Thymus (tissue), 11 donors: ENCODE results near the gene PCNX1. TPM values are rescaled to one million over a fixed set of nuclear protein-coding genes. Genes with fewer than 3 reads are reported as not detected.

Source experiments
- DNase-seq, 9 donors: peaks; one replicate each; pipeline ENCODE4 v3.0.0-alpha.2; 2013; ENCODE audit warnings: low spot score in 9 of 9, low read depth in 6 of 9, missing footprints in 1 of 9
- H3K27ac ChIP-seq, 2 donors: one replicate each; pipeline ENCODE4 v1.5.1; 2013; ENCODE audit warnings: control low read depth in 1 of 2, low read depth in 1 of 2, low read length in 1 of 2, mild to moderate bottlenecking in 1 of 2, moderate library complexity in 1 of 2
- H3K27me3 ChIP-seq, 2 donors: one replicate each; pipeline ENCODE4 v1.5.1; 2013; ENCODE audit warnings: low read length in 1 of 2; ENCODE audit not compliant: control insufficient read depth in 2 of 2, insufficient read depth in 1 of 2
- H3K36me3 ChIP-seq, 2 donors: one replicate each; pipeline ENCODE4 v1.5.1; 2013; ENCODE audit warnings: low read length in 1 of 2, mild to moderate bottlenecking in 1 of 2, moderate library complexity in 1 of 2; ENCODE audit not compliant: control insufficient read depth in 2 of 2, insufficient read depth in 2 of 2
- H3K4me1 ChIP-seq, 2 donors: one replicate each; pipeline ENCODE4 v1.5.1; 2013; ENCODE audit warnings: low read length in 2 of 2; ENCODE audit not compliant: control insufficient read depth in 2 of 2, insufficient read depth in 2 of 2
- H3K4me3 ChIP-seq, 2 donors: one replicate each; pipeline ENCODE4 v1.5.1; 2013; ENCODE audit warnings: low read length in 2 of 2, control low read depth in 1 of 2, mild to moderate bottlenecking in 1 of 2
- H3K9me3 ChIP-seq, 2 donors: one replicate each; pipeline ENCODE4 v1.5.1; 2013; ENCODE audit warnings: low read length in 1 of 2, mild to moderate bottlenecking in 1 of 2; ENCODE audit not compliant: control insufficient read depth in 2 of 2, insufficient read depth in 1 of 2
- WGBS: extraction: QIAGEN DNeasy Blood & Tissue Kit; methylation state at CpG from one replicate; pipeline ENCODE4 v1.1.7; 2013; 5-methylcytosine and 5-hydroxymethylcytosine counted together
- polyA plus RNA-seq: library from polyadenylated mRNA; stranded (reverse); fragments of 200-250 nt; gene quantifications from one replicate; pipeline ENCODE4 v1.2.3, GENCODE V29; 2013
- total RNA-seq: library from RNA; stranded (reverse); fragments of 120-200 nt; gene quantifications from one replicate; pipeline ENCODE4 v1.2.4, GENCODE V29; 2013
- donor health status: healthy.

Gene PCNX1
- total and polyA plus RNA-seq, 2 donors, result 10.9 to 29.3 TPM

DNA sequence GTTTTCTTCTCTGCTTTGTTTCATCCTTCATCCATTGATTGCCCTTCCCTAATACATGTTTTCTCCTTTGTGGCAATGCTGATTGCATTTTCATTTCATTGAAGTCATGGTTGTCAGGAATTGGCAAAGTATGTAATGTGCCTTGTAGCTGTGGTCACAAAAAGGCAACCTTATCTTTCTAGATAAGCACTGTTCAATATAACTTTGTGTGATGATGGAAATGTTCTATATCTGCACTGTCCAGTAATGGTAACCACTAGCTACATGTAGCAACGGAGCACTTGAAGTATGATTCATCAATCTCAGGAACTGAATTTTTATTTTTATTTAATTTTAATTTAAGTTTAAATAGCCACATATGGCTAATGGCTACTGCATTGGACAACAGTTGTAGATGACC, 79.8 kb downstream of the PCNX1 start:
- DNase-seq, result no peak
- H3K4me3 ChIP-seq, result no peak overlapping the region
- no peaks in the 10 kb centered on the region for H3K27me3 ChIP-seq
- no peaks in the 10 kb centered on the region for H3K9me3 ChIP-seq
- H3K27ac ChIP-seq, result no peak overlapping the region
- no peaks in the 10 kb centered on the region for H3K4me1 ChIP-seq
- WGBS, result 93% methylated on average over 1 of the region's 1 CpG
- peaks cover 0 to 2% of the 10 kb centered on the region in 2 donors for H3K36me3 ChIP-seq

- DNase-seq, result no peak
- H3K36me3 ChIP-seq, result peaks cover 0 to 2% of the 10 kb centered on the region in 2 donors
- no peaks in the 10 kb centered on the region for H3K27me3 ChIP-seq
- WGBS, result 92% methylated on average over 10 of the region's 10 CpGs
- no peaks in the 10 kb centered on the region for H3K9me3 ChIP-seq
- H3K27ac ChIP-seq, result no peak overlapping the region
- H3K4me1 ChIP-seq, result no peaks in the 10 kb centered on the region
- no peak overlapping the region for H3K4me3 ChIP-seq
Measured at GRCh38 chr14:70988452-70988851, 81.2 kb downstream of the PCNX1 start.

DNA sequence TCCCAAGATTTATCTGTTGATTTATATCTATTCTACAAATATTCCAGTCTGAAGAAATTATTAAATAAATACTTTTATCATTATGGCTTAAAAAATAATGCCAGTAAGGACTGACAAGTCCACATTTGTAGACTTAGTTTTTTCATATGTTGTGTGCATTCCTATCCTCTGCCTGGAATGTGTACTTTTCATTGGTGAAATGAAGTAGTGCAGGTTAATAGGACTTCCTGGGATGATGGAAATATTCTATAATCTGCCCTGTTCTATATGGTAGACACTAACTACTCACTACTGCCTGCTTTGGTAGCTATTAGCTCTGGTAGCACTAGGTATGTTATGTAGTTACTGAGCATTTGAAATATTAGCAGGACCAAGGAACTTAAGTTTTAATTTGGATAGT, 86.7 kb downstream of the PCNX1 start:
- Histone ChIP-seq H3K4me1 (peaks cover 0 to 3% of the 10 kb centered on the region in 2 donors), H3K27ac (no peak overlapping the region), H3K36me3 (peaks cover 0 to 3% of the 10 kb centered on the region in 2 donors), H3K9me3 (no peaks in the 10 kb centered on the region), H3K4me3 (no peak overlapping the region), H3K27me3 (no peaks in the 10 kb centered on the region)
- DNase-seq, result no peak

GRCh38 chr14:70995211-70995610, 88.0 kb downstream of the PCNX1 start:
- no peak overlapping the region for H3K4me3 ChIP-seq
- H3K27ac ChIP-seq, result no peak overlapping the region
- no peak for DNase-seq
- 88% methylated on average over 1 of the region's 1 CpG for WGBS
- H3K36me3 ChIP-seq, result peaks cover 0 to 3% of the 10 kb centered on the region in 2 donors
- H3K9me3 ChIP-seq, result no peaks in the 10 kb centered on the region
- H3K4me1 ChIP-seq, result peaks cover 0 to 3% of the 10 kb centered on the region in 2 donors
- H3K27me3 ChIP-seq, result no peaks in the 10 kb centered on the region

- WGBS, result 87% methylated on average over 3 of the region's 3 CpGs
- Histone ChIP-seq H3K4me1 (peaks cover 0 to 3% of the 10 kb centered on the region in 2 donors), H3K27me3 (no peaks in the 10 kb centered on the region)
Measured at GRCh38 chr14:70995671-70996070, 88.4 kb downstream of the PCNX1 start.

DNA sequence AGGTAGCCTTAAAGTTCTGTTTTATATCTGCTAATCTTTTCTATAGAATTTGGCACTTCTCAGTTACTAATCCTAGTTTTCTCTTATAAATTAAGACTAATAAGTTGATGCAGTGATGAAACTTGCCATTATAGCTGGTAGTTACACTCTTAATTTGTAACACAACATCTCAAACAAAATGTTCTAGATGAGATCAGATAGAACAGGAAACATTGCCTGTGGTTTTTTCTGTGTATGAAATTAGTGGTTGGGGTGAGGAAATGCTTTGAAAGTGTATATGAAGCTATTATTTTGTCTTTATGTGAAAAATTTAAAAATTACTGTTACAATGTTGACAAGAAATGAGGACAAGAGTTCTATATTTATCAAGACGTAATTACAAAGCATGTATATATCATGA, 91.9 kb downstream of the PCNX1 start:
- 7% methylated on average over 1 of the region's 1 CpG for WGBS
- Histone ChIP-seq H3K36me3 (peaks cover under 1 to 3% of the 10 kb centered on the region in 2 donors), H3K9me3 (no peaks in the 10 kb centered on the region), H3K4me3 (no peak overlapping the region), H3K4me1 (peaks cover 0 to 3% of the 10 kb centered on the region in 2 donors), H3K27me3 (no peaks in the 10 kb centered on the region), H3K27ac (no peak overlapping the region)
- DNase-seq, result peak in 3 of 9 donors; percentile 13 to 60 (median 26)

More at GRCh38 chr14:70995671-70996070, 88.4 kb downstream of the PCNX1 start:
- no peak for DNase-seq
- Histone ChIP-seq H3K27ac (no peak overlapping the region), H3K4me3 (no peak overlapping the region), H3K9me3 (no peaks in the 10 kb centered on the region), H3K36me3 (peaks cover 0 to 3% of the 10 kb centered on the region in 2 donors)

- DNase-seq, result no peak
- Histone ChIP-seq H3K27ac (no peak overlapping the region), H3K4me1 (peaks cover 0 to 3% of the 10 kb centered on the region in 2 donors), H3K4me3 (no peak overlapping the region), H3K27me3 (no peaks in the 10 kb centered on the region), H3K36me3 (peaks cover 5 to 8% of the 10 kb centered on the region in 2 donors), H3K9me3 (no peaks in the 10 kb centered on the region)
- WGBS, result 97% methylated on average over 2 of the region's 2 CpGs
Measured at GRCh38 chr14:71000091-71000490, 92.8 kb downstream of the PCNX1 start.

DNA sequence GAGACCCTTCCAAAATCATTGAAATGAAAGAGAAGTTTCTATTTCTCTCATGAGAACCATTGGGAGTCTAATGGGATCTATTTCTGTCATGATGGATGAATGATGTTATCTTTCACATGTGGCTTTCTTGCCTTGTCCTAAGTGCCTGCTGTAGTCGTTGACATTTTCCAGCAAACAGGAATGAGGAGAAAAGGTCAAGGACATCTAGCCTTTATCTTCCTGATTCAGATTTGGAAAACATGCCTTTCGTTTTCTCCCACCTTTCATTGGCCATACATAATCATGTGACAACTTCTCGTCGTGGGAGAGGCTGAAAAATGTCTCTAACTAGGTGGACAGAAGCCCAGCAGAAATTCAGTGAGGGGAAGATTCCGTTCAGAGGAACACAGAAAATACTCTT, 94.5 kb downstream of the PCNX1 start:
- 94% methylated on average over 5 of the region's 5 CpGs for WGBS
- Histone ChIP-seq H3K27me3 (no peaks in the 10 kb centered on the region), H3K27ac (no peak overlapping the region), H3K9me3 (no peaks in the 10 kb centered on the region), H3K36me3 (peaks cover 4 to 7% of the 10 kb centered on the region in 2 donors), H3K4me3 (no peak overlapping the region), H3K4me1 (peaks cover 0 to 3% of the 10 kb centered on the region in 2 donors)
- DNase-seq, result no peak

- peaks cover 0 to 3% of the 10 kb centered on the region in 2 donors for H3K4me1 ChIP-seq
- no peak for DNase-seq
- no peak overlapping the region for H3K27ac ChIP-seq
- no peak overlapping the region for H3K4me3 ChIP-seq
- no peaks in the 10 kb centered on the region for H3K27me3 ChIP-seq
- H3K36me3 ChIP-seq, result peaks cover 4 to 7% of the 10 kb centered on the region in 2 donors
- H3K9me3 ChIP-seq, result no peaks in the 10 kb centered on the region
- WGBS, result 97% methylated on average over 13 of the region's 13 CpGs
Measured at GRCh38 chr14:71003156-71003555, 95.9 kb downstream of the PCNX1 start.

GRCh38 chr14:71004481-71004880, 97.2 kb downstream of the PCNX1 start:
- H3K36me3 ChIP-seq, result peaks cover 4 to 7% of the 10 kb centered on the region in 2 donors
- no peak for DNase-seq
- WGBS, result 98% methylated on average over 2 of the region's 2 CpGs

More at GRCh38 chr14:71004481-71004880, 97.2 kb downstream of the PCNX1 start:
- H3K27me3 ChIP-seq, result no peaks in the 10 kb centered on the region
- H3K4me1 ChIP-seq, result no peaks in the 10 kb centered on the region
- H3K4me3 ChIP-seq, result no peak overlapping the region
- no peaks in the 10 kb centered on the region for H3K9me3 ChIP-seq
- no peak overlapping the region for H3K27ac ChIP-seq
